HCT116 (cell line): Measurements from ENCODE around the gene PTMS.

Experiments
- CTCF ChIP-seq, 3 experiments: fragments of 200-600 bp in 1 of 3; sonication (generic) in 1 of 3; IDR thresholded peaks in 2 of 3; conservative IDR thresholded peaks in 1 of 3; 2 replicates each; pipeline ENCODE4 v1.5.1; 2012 to 2017; ENCODE audit warnings: low read depth in 2 of 3, low read length in 2 of 3, antibody characterized with exemption in 1 of 3, borderline replicate concordance in 1 of 3, control low read depth in 1 of 3, mild to moderate bottlenecking in 1 of 3, mixed read lengths in 1 of 3, mixed run types in 1 of 3, moderate library complexity in 1 of 3; ENCODE audit not compliant: insufficient read depth in 1 of 3
- EGR1 ChIP-seq: IDR thresholded peaks from 2 replicates; pipeline ENCODE4 v1.6.1; 2012; ENCODE audit warnings: low read depth
- EZH2 ChIP-seq: fragments of 200-600 bp; sonication (generic); IDR thresholded peaks from 2 replicates; pipeline ENCODE4 v1.6.1; 2017; ENCODE audit warnings: antibody characterized with exemption, mixed run types
- EZH2phosphoT487 ChIP-seq: fragments of 200-600 bp; IDR thresholded peaks from 2 replicates; pipeline ENCODE4 v1.6.1; 2018; ENCODE audit warnings: antibody characterized with exemption, borderline replicate concordance
- FOSL1 ChIP-seq: IDR thresholded peaks from 2 replicates; pipeline ENCODE4 v1.6.1; 2012; ENCODE audit warnings: low read depth
- JUND ChIP-seq: IDR thresholded peaks from 2 replicates; pipeline ENCODE4 v1.6.1; 2012
- POLR2A ChIP-seq: IDR thresholded peaks from 2 replicates; pipeline ENCODE4 v1.7.0; 2011; ENCODE audit warnings: borderline replicate concordance; ENCODE audit not compliant: insufficient read depth, insufficient read length; ENCODE audit errors: extremely low read depth
- YY1 ChIP-seq: IDR thresholded peaks from 2 replicates; pipeline ENCODE4 v1.6.1; 2011; ENCODE audit warnings: low read length, low read depth, moderate library complexity, mild to moderate bottlenecking; ENCODE audit not compliant: insufficient replicate concordance; ENCODE audit errors: extremely low read depth
- ZBTB33 ChIP-seq: IDR thresholded peaks from 2 replicates; pipeline ENCODE4 v1.6.1; 2011; ENCODE audit warnings: mild to moderate bottlenecking, low read length, moderate library complexity; ENCODE audit not compliant: insufficient replicate concordance; ENCODE audit errors: extremely low read depth
- ZNF274 ChIP-seq: fragments of 200-500 bp; sonication (Bioruptor generic); IDR thresholded peaks from 2 replicates; pipeline ENCODE4 v1.6.1; 2014; ENCODE audit warnings: mild to moderate bottlenecking, low read depth, low read length, inconsistent platforms

- no peak for TF ChIP-seq YY1
- TF ChIP-seq ZNF274, result no peak
- no peak for TF ChIP-seq EZH2
- TF ChIP-seq JUND, result no peak
- TF ChIP-seq CTCF (IDR thresholded peaks at IDR 0.05 in 2 of 3, conservative IDR thresholded peaks at IDR 0.05 in 1 of 3; ENCODE audit: borderline replicate concordance in 1 of 3, insufficient read depth in 1 of 3, low read depth in 2 of 3, low read length in 2 of 3), result no peak
- no peak for TF ChIP-seq FOSL1
- no peak for TF ChIP-seq ZBTB33
- TF ChIP-seq POLR2A, result no peak
- TF ChIP-seq EZH2phosphoT487, result no peak
- no peak for TF ChIP-seq EGR1
Measured at GRCh38 chr12:6771509-6772330, 5.6 kb downstream of the PTMS start.
